Thymus (tissue), 11 donors: ENCODE measurements around the gene FUT6. TPM values are rescaled to one million over a fixed set of nuclear protein-coding genes. Genes with fewer than 3 reads are reported as not detected.

Experiments used
- DNase-seq, 9 donors: peaks; one replicate each; pipeline ENCODE4 v3.0.0-alpha.2; 2013; ENCODE audit warnings: low spot score in 9 of 9, low read depth in 6 of 9, missing footprints in 1 of 9
- H3K27ac ChIP-seq, 2 donors: one replicate each; pipeline ENCODE4 v1.5.1; 2013; ENCODE audit warnings: control low read depth in 1 of 2, low read depth in 1 of 2, low read length in 1 of 2, mild to moderate bottlenecking in 1 of 2, moderate library complexity in 1 of 2
- H3K27me3 ChIP-seq, 2 donors: one replicate each; pipeline ENCODE4 v1.5.1; 2013; ENCODE audit warnings: low read length in 1 of 2; ENCODE audit not compliant: control insufficient read depth in 2 of 2, insufficient read depth in 1 of 2
- H3K36me3 ChIP-seq, 2 donors: one replicate each; pipeline ENCODE4 v1.5.1; 2013; ENCODE audit warnings: low read length in 1 of 2, mild to moderate bottlenecking in 1 of 2, moderate library complexity in 1 of 2; ENCODE audit not compliant: control insufficient read depth in 2 of 2, insufficient read depth in 2 of 2
- H3K4me1 ChIP-seq, 2 donors: one replicate each; pipeline ENCODE4 v1.5.1; 2013; ENCODE audit warnings: low read length in 2 of 2; ENCODE audit not compliant: control insufficient read depth in 2 of 2, insufficient read depth in 2 of 2
- H3K4me3 ChIP-seq, 2 donors: one replicate each; pipeline ENCODE4 v1.5.1; 2013; ENCODE audit warnings: low read length in 2 of 2, control low read depth in 1 of 2, mild to moderate bottlenecking in 1 of 2
- H3K9me3 ChIP-seq, 2 donors: one replicate each; pipeline ENCODE4 v1.5.1; 2013; ENCODE audit warnings: low read length in 1 of 2, mild to moderate bottlenecking in 1 of 2; ENCODE audit not compliant: control insufficient read depth in 2 of 2, insufficient read depth in 1 of 2
- WGBS: extraction: QIAGEN DNeasy Blood & Tissue Kit; methylation state at CpG from one replicate; pipeline ENCODE4 v1.1.7; 2013; 5-methylcytosine and 5-hydroxymethylcytosine counted together
- polyA plus RNA-seq: library from polyadenylated mRNA; stranded (reverse); fragments of 200-250 nt; gene quantifications from one replicate; pipeline ENCODE4 v1.2.3, GENCODE V29; 2013
- total RNA-seq: library from RNA; stranded (reverse); fragments of 120-200 nt; gene quantifications from one replicate; pipeline ENCODE4 v1.2.4, GENCODE V29; 2013
- donor health status: healthy.

Gene FUT6
- total and polyA plus RNA-seq, 2 donors, result under 0.01 to 0.43 TPM

DNA sequence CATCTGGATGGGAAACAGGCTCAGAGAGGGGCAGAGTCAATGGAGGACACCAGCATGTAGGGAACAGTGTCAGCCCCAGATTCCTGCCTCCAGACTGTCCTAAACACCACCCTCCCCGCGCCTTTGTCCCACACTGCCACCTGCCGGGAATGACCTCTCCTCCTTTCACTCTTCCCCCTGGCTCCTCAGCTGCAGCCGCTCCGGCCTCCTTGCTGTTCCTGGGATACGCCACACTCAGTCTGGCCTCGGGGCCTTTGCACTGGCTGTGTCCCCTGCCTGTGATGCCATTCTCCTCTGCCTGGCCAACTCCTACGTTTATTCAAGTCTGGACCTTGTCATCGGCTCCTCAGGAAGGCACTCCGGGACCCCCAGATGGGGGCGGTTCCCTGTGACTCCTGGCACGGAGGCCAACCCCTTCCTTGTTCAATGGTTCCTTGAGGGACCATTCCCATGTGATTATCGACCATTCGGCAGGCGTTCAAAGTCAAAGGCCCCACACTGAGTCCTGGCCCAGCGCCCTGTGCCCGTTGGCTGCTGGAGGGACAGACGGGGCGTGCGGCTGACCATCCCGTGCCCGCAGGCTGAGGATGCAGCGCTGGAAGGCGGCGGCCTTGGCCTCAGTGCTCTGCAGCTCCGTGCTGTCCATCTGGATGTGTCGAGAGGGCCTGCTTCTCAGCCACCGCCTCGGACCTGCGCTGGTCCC lies 15.8 kb downstream of the FUT6 start:
- Histone ChIP-seq H3K36me3 (no peaks in the 10 kb centered on the region), H3K27me3 (peaks cover 0 to 28% of the 10 kb centered on the region in 2 donors), H3K4me1 (peaks cover 17 to 24% of the 10 kb centered on the region in 2 donors), H3K27ac (no peak overlapping the region), H3K4me3 (no peak overlapping the region), H3K9me3 (peaks cover 0 to 9% of the 10 kb centered on the region in 2 donors)
- no peak for DNase-seq
- 96% methylated on average over 30 of the region's 30 CpGs for WGBS

DNA sequence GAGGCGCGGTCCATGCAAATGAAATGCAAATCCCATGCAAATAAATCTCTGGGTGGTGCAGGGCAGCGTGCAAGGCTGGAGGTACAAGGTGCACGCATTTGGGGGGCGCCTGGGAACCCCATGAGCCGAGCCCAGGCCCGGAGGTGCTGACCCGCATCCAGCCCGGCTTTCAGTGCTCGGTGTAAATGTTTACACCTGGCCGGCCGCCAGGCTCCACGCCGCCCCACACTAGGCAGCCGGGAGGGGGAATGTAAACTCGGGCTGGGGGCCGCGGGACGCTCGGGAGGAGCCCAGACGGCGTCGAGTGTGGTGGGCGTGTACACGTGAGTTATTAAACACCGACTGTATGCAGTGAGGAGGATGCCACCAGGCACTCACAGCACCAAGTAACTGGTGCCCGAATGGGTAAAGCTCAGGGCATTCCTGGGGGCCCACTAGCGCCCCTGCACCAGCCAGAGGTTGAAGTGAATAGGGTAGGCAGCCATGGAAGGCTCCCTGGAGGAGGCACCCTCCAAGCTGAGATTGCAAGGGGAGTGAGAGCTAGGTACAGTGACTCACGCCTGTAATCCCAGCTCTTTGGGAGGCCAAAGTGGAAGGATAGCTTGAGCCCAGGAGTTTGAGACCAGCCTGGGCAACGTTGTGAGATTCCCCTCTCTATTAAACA lies 17.2 kb downstream of the FUT6 start:
- Histone ChIP-seq H3K36me3 (no peaks in the 10 kb centered on the region), H3K4me3 (no peak overlapping the region), H3K4me1 (peaks cover 11 to 14% of the 10 kb centered on the region in 2 donors), H3K27me3 (peaks cover 0 to 21% of the 10 kb centered on the region in 2 donors), H3K9me3 (peaks cover 0 to 9% of the 10 kb centered on the region in 2 donors), H3K27ac (no peak overlapping the region)
- 83% methylated on average over 30 of the region's 30 CpGs for WGBS
- DNase-seq, result no peak

DNA sequence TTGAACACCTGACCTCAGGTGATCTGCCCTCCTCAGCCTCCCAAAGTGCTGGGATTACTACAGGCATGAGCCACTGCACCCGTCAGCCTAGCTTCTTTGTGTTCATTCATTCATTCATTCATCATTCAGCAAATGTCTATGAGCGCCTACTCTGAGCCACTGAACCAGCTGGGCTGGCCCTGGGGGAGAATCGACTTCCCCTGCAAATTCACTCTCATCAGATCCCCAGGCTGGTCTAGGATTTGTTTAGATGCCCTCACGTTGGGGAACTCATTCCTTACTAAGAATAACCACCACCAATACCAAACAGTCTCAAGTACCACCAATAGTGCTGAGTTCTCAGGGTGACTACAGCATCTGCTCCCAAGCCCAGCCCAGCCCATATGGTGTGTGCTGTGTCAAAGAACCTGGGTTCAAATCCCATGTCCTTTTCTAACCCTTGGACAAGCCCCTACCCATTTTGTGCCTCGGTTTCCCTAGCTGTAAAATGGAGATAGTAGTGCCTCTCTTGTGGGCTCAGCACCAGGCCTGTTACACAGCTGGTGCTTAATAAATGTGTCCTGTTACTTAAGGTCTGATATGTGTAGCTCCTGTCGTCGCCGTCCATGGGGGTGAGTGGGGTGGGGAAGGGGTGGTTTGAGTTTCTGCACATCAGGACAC lies 17.9 kb downstream of the FUT6 start:
- H3K36me3 ChIP-seq, result no peaks in the 10 kb centered on the region
- peaks cover 0 to 5% of the 10 kb centered on the region in 2 donors for H3K9me3 ChIP-seq
- peaks cover 0 to 26% of the 10 kb centered on the region in 2 donors for H3K27me3 ChIP-seq
- H3K4me1 ChIP-seq, result peaks cover 5 to 7% of the 10 kb centered on the region in 2 donors
- H3K27ac ChIP-seq, result no peak overlapping the region
- no peak for DNase-seq
- H3K4me3 ChIP-seq, result no peak overlapping the region
- 84% methylated on average over 8 of the region's 8 CpGs for whole genome bisulfite sequencing

DNA sequence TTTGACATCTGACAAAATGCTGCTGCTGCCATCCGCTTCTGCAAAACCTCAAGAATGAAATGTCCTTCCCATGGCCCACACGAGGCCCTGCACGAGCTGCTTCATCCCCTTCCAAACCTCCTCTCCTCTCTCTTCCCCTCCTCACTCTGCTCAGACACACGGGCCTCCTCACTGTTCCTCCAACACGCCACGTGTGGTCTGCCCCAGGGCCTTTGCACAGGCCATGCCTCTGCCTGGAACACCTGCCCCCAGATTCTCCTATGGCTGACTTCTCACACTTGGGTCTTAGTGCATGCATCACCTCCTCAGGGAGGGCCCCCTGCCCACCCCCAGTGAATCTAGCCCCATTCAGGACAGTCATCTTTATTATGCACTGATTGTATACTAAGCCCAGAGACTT lies 18.7 kb downstream of the FUT6 start:
- H3K4me1 ChIP-seq, result no peaks in the 10 kb centered on the region
- no peaks in the 10 kb centered on the region for H3K36me3 ChIP-seq
- H3K27ac ChIP-seq, result no peak overlapping the region
- peaks cover 0 to 27% of the 10 kb centered on the region in 2 donors for H3K27me3 ChIP-seq
- H3K4me3 ChIP-seq, result no peak overlapping the region
- H3K9me3 ChIP-seq, result no peaks in the 10 kb centered on the region
- no peak for DNase-seq
- WGBS, result 76% methylated on average over 6 of the region's 6 CpGs

DNA sequence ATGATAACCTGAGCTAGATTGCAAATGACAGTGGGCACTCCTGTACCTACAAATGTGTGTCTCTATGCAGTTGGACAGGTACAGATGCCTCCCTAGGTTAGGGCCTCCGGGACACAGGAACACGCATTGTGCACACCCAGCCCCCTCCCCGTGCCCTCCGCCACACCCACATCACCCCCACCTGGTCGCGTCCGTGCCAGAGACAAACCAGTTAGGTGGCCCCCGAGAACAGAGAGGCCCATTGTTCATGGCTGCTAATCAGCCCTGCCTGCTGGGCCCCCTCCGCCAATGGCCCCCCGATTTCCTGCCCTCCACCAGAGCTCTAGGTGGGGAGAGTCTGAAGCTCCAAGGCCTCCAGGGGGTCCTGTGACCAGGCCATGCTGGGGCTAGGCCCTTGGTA lies 20.9 kb downstream of the FUT6 start:
- Histone ChIP-seq H3K9me3 (no peaks in the 10 kb centered on the region), H3K27ac (no peak overlapping the region), H3K27me3 (peaks cover 0 to 24% of the 10 kb centered on the region in 2 donors), H3K4me1 (no peaks in the 10 kb centered on the region), H3K4me3 (no peak overlapping the region), H3K36me3 (no peaks in the 10 kb centered on the region)
- WGBS, result 92% methylated on average over 10 of the region's 10 CpGs
- no peak for DNase-seq

DNA sequence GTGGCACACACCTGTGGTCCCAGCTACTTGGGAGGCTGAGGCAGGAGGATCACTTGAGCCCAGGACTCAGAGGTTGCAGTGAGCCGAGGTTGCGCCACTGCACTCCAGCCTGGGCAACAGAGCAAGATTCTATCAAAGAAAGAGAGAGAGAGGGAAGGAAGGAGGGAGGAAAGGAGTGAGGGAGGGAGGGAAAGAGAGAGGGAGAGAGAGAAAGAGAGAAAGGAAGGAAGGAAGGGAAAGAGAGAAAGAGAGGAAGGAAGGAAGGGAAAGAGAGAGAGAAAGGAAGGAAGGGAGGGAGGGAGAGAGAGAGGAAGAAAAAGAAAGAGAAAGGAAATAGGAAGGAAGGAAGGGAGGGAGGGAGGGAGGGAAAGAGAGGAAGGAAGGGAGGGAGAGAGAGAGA lies 22.3 kb downstream of the FUT6 start:
- H3K4me1 ChIP-seq, result no peaks in the 10 kb centered on the region
- peaks cover 0 to 19% of the 10 kb centered on the region in 2 donors for H3K27me3 ChIP-seq
- 100% methylated on average over 2 of the region's 2 CpGs for WGBS
- H3K27ac ChIP-seq, result no peak overlapping the region
- H3K36me3 ChIP-seq, result no peaks in the 10 kb centered on the region
- H3K9me3 ChIP-seq, result no peaks in the 10 kb centered on the region
- no peak overlapping the region for H3K4me3 ChIP-seq
- DNase-seq, result no peak

DNA sequence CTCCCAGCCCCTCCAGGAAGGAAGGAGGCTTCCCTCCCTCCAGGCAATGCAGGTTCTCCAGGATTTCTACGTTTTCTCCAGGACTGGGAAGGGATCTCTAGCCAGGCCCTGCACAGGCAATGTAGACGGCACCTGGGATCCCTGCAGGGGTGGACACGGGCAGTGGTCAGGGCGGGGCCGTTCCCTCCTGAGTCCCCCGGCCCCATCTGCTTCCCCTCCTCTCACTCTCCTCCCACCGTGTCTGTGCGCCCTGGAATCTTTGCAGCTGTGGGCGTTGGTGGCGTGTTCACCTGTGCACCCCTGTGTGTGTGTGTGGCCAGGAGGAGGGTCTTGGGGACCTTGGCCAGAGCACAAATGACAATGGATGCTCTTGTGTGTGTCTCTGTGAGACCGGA lies 24.7 kb downstream of the FUT6 start:
- no peaks in the 10 kb centered on the region for H3K9me3 ChIP-seq
- H3K36me3 ChIP-seq, result no peaks in the 10 kb centered on the region
- peaks cover 0 to 14% of the 10 kb centered on the region in 2 donors for H3K27me3 ChIP-seq
- no peak overlapping the region for H3K27ac ChIP-seq
- no peak overlapping the region for H3K4me3 ChIP-seq
- no peaks in the 10 kb centered on the region for H3K4me1 ChIP-seq
- DNase-seq, result no peak
- 78% methylated on average over 11 of the region's 11 CpGs for WGBS

DNA sequence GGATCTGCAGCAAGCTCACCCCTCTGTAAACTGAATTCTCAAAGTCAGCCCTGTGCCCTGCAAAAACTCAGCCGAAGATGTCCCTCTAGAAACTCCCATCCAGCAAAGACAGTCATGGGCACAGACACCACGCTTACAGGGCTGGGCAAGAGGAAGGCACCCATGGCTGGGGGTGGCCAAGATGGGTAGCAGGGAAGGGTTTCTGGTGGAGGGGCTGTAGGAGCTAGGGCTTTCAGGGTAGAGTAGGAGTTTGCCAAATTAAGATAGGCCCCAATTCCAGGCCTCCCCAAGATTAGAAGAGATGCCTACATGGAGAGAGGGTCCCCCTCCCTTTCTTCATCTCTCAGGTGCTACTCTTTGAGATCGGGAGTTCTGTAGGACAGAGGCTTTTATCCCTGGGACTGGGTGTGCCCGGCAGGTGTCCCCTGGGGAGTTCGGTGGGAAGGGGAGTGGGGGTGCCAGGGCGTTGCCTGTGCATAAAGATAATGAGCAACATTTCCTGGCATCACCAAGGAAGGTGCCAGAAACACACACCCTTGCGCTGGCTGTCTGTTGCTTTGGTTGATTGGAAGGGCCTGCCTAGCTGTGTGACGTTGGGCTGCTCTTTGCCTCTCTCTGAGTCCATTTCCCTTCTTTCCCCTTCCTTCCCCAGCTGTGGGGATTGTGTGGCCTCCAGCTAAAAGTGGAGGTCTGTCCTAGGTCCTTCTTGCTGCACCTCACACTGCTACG lies 25.2 kb downstream of the FUT6 start:
- H3K27ac ChIP-seq, result no peak overlapping the region
- no peak for DNase-seq
- H3K36me3 ChIP-seq, result no peaks in the 10 kb centered on the region
- H3K4me3 ChIP-seq, result no peak overlapping the region
- 86% methylated on average over 9 of the region's 9 CpGs for WGBS
- H3K9me3 ChIP-seq, result no peaks in the 10 kb centered on the region
- H3K27me3 ChIP-seq, result peaks cover 0 to 14% of the 10 kb centered on the region in 2 donors
- H3K4me1 ChIP-seq, result no peaks in the 10 kb centered on the region
